Astrocyte of the hippocampus (primary cell): ENCODE results near the gene GZF1.
A peak's percentile ranks its signal among the peaks of the same experiment; 100 is the strongest.
"Not testable (repeated sequence)": the region's sequence is repeated elsewhere in the genome, so short reads cannot be mapped to it uniquely, and the experiment has no call there.

ENCODE experiments used
- DNase-seq: peaks from one replicate; pipeline ENCODE4 v3.0.0; 2011; ENCODE audit warnings: low read depth, low spot score

Gene GZF1

DNA sequence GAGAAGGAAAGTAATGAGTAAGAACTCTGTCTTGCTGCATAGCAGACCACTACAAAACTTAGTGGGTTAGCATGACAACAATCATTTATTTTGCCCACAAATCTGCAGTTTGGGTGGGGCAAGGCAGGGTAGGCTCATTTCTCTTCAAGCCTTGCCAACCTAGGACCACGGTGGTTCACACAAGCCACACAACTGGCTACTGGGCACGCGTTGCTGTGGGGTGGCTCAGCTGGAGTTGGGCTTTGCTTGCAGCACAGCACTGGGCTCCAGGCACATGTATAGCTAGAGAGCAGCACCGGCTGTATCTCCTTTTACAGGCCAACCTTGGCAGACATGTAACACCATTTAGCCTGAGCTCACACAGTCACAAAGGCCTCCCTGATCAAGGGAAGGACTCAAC is 16.0 kb upstream of the GZF1 start:
- DNase-seq = no peak

GRCh38 chr20:23347791-23348190 is 14.2 kb upstream of the GZF1 start:
- no peak for DNase-seq

DNA sequence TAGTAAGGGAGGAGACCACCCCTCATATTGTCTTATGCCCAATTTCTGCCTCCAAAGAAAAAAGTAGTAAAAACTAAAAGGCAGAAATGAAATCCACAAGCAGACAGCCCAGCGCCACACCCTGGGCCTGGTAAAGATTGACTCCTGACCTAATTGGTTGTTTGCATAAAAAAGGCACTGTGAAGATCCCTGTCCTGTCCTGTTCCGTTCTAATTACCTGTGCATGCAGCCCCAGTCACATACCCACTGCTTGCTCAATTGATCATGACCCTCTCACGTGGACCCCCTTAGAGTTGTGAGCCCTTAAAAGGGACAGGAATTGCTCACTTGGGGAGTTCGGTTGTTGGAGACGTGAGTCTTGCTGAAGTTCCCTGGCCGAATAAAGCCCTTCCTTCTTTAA is 13.5 kb upstream of the GZF1 start:
- DNase-seq = not testable (repeated sequence)

GRCh38 chr20:23349338-23350195 is 12.4 kb upstream of the GZF1 start:
- peak; percentile 85 for DNase-seq

DNA sequence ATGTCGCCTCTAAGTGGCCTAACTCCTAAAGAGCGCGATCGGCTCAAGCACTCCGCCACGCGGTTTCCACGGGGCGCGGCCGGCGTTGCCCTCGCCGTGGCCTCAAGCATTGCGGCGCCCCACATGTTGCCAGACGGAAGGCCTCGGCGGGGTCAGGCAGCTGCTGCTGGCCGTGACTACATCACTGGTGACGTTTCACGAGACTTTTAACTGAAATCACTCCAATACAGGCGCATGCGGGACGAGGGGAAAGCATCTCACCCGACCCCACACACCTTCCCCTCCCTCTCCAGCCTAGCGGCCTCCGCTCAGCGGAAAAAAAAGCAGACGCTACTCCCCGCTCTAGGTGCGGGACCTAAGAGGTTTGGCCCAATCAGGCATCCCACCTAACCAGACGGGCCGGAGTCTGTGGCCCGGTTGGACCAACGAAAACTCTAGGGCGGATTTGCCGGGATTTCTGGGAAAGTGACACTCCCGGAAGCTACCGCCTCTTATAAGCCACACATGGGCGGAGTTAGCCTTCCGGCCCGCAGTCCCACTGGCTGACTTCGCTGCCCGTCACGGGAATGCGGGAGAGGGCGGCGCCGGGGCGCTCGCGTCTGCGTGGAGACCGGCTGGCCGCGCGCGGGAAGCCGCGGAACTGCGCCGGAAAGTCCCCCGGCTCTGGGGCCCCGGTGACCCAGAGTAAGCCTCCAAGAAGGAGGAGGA is 11.6 kb upstream of the GZF1 start, which contains the start of gene NXT1:
Gene NXT1, plus strand, starts transcription at position 596 of the 708 bp plus-strand sequence. CDS start 3,251 bp downstream, outside the sequence.
- DNase-seq = peak; percentile 99

DNA sequence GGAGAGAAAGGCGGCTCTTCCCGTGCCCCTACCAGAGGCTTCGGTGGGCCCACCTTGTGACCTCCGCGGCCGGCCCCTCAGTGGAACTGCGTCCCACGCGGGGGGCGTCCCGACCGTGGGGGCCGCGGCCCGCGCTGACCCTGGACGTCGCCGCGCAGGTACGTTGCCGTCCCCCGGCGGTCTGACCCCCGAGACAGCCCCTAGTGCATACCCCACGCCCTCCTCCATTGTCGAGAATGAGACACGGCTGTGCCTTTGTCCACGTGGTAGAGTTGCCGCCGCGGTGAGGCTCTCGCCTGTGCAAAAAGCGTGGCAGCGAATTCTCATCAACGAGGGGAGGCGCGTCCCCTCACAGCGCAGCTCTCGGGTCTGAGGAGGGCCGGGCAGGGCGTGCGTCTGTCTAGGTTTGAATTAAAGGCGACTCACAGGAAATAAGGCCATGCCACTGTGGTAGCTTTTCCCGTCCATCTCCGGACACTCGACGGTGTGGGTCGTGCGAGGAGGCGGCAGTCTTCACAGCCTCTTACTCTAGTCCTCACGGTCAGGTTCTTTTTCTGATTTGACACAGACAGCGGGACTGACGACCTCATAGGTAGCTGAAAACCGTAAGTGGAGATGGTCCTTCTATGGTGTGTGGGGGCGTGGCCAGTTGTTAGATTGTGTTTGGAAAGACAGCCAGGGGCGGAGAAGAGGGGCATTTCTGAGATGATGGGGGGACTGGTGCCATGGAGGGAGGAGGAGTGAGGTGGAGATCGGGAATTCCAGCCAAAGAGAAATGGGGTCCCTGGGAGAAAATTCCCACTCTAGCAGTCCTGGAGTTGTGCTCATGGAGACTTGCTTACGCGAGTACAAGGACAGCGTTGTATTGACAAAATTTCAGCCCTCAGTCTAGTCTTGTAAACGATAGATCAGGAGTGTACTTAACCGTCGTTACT is 10.8 kb upstream of the GZF1 start:
- peak; percentile 65 for DNase-seq

GRCh38 chr20:23356203-23356602 is 5.8 kb upstream of the GZF1 start:
- DNase-seq = no peak

GRCh38 chr20:23357767-23358562 is 4.0 kb upstream of the GZF1 start:
- DNase-seq = peak; percentile 100

DNA sequence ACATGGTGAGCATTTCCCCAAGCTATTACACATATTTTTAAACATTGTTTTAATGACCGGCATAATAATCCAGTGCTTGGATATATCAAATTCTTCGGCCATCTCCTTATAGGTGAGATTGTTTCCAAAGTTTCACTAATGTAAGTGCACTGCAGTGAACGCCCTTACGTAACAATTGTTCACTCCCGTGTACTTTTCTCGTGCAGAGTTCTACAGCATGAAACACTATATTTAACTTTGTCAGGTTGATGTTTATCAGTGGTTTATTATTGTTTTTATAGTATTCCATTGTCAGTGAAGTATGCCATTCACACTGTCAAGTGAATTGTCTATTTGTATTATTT is 3.4 kb upstream of the GZF1 start:
- DNase-seq = no peak

GRCh38 chr20:23358923-23359593 is 2.9 kb upstream of the GZF1 start:
- DNase-seq = no peak

- DNase-seq = no peak
Observed at GRCh38 chr20:23360531-23360930, 1.5 kb upstream of the GZF1 start.

DNA sequence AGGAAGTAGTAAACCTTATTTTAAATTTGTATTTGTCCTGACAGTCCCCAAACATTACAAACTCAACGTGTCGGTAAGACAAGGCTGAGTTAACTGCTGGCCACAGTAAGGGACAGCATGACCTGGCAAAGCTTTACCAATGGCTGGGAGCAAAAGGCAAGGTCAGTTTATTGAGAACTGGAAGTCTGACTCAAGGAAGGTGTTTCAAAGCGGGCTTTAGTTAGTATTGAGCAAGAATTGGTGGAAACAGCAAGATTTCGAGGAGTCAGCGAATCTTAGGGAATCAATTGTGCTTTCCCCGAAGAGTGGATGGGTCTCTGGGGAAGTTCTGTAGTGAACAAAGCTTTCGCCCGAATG is 885 bp upstream of the GZF1 start:
- DNase-seq = no peak

GRCh38 chr20:23362392-23363256 is 642 bp downstream of the GZF1 start:
- peak; percentile 62 for DNase-seq

GRCh38 chr20:23363257-23363649 is 1.3 kb downstream of the GZF1 start:
- peak; percentile 22 for DNase-seq

DNA sequence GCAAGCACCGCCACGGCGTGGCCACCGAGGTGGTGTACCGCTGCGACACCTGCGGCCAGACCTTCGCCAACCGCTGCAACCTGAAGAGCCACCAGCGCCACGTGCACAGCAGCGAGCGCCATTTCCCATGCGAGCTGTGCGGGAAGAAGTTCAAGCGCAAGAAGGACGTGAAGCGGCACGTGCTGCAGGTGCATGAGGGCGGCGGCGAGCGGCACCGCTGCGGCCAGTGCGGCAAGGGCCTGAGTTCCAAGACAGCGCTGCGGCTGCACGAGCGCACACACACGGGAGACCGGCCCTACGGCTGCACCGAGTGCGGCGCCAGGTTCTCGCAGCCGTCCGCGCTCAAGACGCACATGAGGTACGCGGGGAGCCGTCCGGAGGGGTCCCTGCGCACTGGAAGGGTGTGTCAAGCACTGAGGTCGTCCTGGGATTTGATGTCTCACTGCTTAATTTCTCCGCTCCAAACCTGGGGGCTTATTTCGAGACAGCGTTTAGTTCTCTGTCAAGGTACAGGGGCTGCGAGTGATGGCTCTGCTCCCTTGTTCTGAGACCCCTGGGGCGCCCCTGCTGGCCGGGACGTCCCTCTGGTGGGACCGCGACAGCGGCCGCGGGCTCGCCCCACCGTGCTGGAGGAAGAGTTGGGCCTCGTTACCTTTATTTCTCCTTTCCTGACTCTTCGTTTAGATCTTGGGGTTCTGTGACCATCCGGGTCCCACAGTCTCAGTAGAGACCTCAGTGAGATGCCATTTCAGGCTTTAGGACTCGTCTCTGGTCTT is 3.6 kb downstream of the GZF1 start:
- no peak for DNase-seq

DNA sequence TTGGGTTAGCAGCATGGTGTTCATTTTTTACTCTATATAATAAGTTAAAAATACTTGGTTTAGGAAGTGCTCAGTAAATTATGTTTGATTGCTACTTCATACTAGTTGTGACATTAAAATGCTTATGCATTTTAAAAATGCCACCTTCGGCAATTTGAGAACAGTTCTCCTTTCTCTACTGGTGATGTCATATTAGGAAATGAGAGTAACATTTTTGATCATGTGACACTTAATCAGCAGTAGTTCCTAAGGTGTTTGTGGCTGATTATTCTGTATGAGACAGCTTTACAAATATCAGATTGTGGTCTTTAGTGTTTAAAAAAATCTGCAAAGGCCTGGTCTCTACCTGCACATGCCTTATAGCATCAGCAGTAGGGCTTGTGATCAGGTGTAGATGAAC is 4.4 kb downstream of the GZF1 start:
- DNase-seq = no peak

GRCh38 chr20:23367770-23368169 is 5.8 kb downstream of the GZF1 start:
- DNase-seq = no peak

- peak; percentile 57 for DNase-seq
Observed at GRCh38 chr20:23368316-23369071, 6.5 kb downstream of the GZF1 start.
